Neutrophil (primary cell): Measurements from ENCODE around the gene MYOF.

Experiments used
- H3K27ac ChIP-seq: fragments of 200-600 bp; sonication (generic); 2 replicates; pipeline ENCODE4 v1.5.1; 2016; ENCODE audit warnings: mild to moderate bottlenecking, moderate library complexity
- H3K27me3 ChIP-seq: fragments of 200-600 bp; sonication (generic); 2 replicates; pipeline ENCODE4 v1.6.0; 2016; ENCODE audit warnings: mild to moderate bottlenecking
- H3K36me3 ChIP-seq: fragments of 200-600 bp; sonication (generic); 2 replicates; pipeline ENCODE4 v1.5.1; 2017
- H3K4me1 ChIP-seq, 2 experiments: fragments of 200-600 bp in 1 of 2; sonication (generic) in 1 of 2; 1 replicate in 1 of 2; 2 replicates in 1 of 2; pipeline versions ENCODE4 v1.5.1 to v1.6.1; 2013 to 2016; ENCODE audit warnings: low read depth in 1 of 2, low read length in 1 of 2, mild to moderate bottlenecking in 1 of 2, moderate library complexity in 1 of 2; ENCODE audit not compliant: control insufficient read depth in 1 of 2, insufficient read depth in 1 of 2
- H3K4me3 ChIP-seq, 2 experiments: fragments of 200-600 bp in 1 of 2; sonication (generic) in 1 of 2; 1 replicate in 1 of 2; 2 replicates in 1 of 2; pipeline ENCODE4 v1.5.1; 2013 to 2016; ENCODE audit warnings: low read depth in 1 of 2, low read length in 1 of 2, mild to moderate bottlenecking in 1 of 2, moderate library complexity in 1 of 2
- H3K9me3 ChIP-seq: fragments of 200-600 bp; sonication (generic); 2 replicates; pipeline ENCODE4 v1.5.1; 2016
- CTCF ChIP-seq: fragments of 200-600 bp; sonication (generic); IDR thresholded peaks from 2 replicates; pipeline ENCODE4 v1.5.1; 2016; ENCODE audit warnings: antibody characterized with exemption

The MYOF gene

GRCh38 chr10:93336678-93337077 lies 145.5 kb downstream of the MYOF start:
- Histone ChIP-seq H3K4me1 (no peaks in the 10 kb centered on the region), H3K27me3 (peaks cover 3% of the 10 kb centered on the region), H3K36me3 (no peaks in the 10 kb centered on the region), H3K4me3 (no peak overlapping the region), H3K9me3 (no peaks in the 10 kb centered on the region), H3K27ac (no peak overlapping the region)
- no peak for TF ChIP-seq CTCF

- Histone ChIP-seq H3K4me3 (no peak overlapping the region), H3K36me3 (no peaks in the 10 kb centered on the region), H3K9me3 (no peaks in the 10 kb centered on the region), H3K27ac (no peak overlapping the region), H3K4me1 (no peaks in the 10 kb centered on the region), H3K27me3 (peaks cover 9% of the 10 kb centered on the region)
- no peak for TF ChIP-seq CTCF
Observed at GRCh38 chr10:93336110-93336509, 146.0 kb downstream of the MYOF start.

- no peak overlapping the region for H3K4me3 ChIP-seq
Observed at GRCh38 chr10:93334901-93335327, 147.2 kb downstream of the MYOF start.

GRCh38 chr10:93334181-93334580 lies 148.0 kb downstream of the MYOF start:
- no peak for TF ChIP-seq CTCF
- Histone ChIP-seq H3K27me3 (peaks cover 17% of the 10 kb centered on the region), H3K9me3 (no peaks in the 10 kb centered on the region), H3K36me3 (no peaks in the 10 kb centered on the region), H3K4me3 (no peak overlapping the region), H3K4me1 (no peaks in the 10 kb centered on the region), H3K27ac (no peak overlapping the region)

More at GRCh38 chr10:93334901-93335327, 147.2 kb downstream of the MYOF start:
- H3K27ac ChIP-seq, result no peak overlapping the region
- no peaks in the 10 kb centered on the region for H3K4me1 ChIP-seq
- no peaks in the 10 kb centered on the region for H3K36me3 ChIP-seq
- H3K27me3 ChIP-seq, result peaks cover 17% of the 10 kb centered on the region
- TF ChIP-seq CTCF, result no peak
- no peaks in the 10 kb centered on the region for H3K9me3 ChIP-seq

GRCh38 chr10:93333278-93333978 lies 148.7 kb downstream of the MYOF start:
- Histone ChIP-seq H3K9me3 (no peaks in the 10 kb centered on the region), H3K27ac (no peak overlapping the region), H3K36me3 (no peaks in the 10 kb centered on the region), H3K4me3 (no peak overlapping the region), H3K4me1 (no peaks in the 10 kb centered on the region), H3K27me3 (peaks cover 17% of the 10 kb centered on the region)
- no peak for TF ChIP-seq CTCF
